NCI-H2171 treated with DMSO at 0.1 percent for 48 hours (cell line): ENCODE results near the gene TOP1.
"Not testable (repeated sequence)": the region's sequence is repeated elsewhere in the genome, so short reads cannot be mapped to it uniquely, and the experiment has no call there.

Experiments used
- DNase-seq: peaks from one replicate; lab custom pipeline; 2025; lab: John Stamatoyannopoulos, UW

TOP1 gene

DNA sequence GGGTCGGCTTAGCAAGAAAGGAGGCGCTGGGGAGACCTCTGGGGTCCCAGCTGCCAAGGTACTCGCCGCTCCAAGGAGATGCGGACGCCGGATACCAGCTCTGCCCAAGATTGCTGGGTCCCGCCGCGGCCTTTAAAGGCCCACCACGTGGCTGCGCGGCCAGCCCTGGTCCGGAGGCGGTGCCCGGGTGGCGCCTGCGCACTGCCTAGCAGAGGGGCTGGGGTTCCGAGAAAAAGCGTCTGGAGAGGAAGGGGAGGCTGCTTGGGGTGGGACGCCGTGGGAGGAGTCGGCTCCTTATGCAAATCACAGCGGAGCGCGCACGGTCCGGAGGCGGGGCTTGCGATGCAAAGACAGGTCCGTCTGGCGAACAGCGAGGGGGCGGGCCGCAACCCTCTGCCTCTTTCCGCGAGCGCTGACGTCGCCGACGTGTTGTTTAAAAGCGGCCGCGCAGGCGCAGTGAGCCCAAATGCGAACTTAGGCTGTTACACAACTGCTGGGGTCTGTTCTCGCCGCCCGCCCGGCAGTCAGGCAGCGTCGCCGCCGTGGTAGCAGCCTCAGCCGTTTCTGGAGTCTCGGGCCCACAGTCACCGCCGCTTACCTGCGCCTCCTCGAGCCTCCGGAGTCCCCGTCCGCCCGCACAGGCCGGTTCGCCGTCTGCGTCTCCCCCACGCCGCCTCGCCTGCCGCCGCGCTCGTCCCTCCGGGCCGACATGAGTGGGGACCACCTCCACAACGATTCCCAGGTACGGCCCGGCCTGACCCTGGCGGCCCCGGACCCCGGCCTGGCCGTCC lies at the start of gene TOP1:
TOP1 (plus strand) TSS at position 464 of the 791 bp plus-strand sequence; CDS start at position 710, 246 bp downstream.
- peak; percentile 100 for DNase-seq

DNA sequence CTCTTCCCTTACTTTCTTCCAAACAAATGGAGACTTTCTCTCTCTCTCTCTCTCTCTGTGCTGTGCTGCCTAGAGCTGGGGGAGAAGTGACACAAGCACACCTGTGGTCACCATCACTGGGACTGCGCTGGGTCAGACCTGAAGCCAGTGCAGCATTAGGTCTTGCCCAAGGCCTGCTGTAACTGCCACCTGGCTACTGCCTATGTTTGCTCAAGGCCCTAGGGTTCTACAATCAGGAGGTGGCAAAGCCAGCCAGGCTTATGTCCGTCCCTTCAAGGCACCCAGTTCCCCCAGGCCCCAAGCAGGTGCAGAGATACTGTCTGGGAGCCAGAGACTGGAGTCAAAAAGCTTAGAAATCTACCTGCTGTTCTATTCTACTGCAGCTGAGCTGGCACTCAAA lies 49.4 kb upstream of the TOP1 start:
- DNase-seq, result no peak

DNA sequence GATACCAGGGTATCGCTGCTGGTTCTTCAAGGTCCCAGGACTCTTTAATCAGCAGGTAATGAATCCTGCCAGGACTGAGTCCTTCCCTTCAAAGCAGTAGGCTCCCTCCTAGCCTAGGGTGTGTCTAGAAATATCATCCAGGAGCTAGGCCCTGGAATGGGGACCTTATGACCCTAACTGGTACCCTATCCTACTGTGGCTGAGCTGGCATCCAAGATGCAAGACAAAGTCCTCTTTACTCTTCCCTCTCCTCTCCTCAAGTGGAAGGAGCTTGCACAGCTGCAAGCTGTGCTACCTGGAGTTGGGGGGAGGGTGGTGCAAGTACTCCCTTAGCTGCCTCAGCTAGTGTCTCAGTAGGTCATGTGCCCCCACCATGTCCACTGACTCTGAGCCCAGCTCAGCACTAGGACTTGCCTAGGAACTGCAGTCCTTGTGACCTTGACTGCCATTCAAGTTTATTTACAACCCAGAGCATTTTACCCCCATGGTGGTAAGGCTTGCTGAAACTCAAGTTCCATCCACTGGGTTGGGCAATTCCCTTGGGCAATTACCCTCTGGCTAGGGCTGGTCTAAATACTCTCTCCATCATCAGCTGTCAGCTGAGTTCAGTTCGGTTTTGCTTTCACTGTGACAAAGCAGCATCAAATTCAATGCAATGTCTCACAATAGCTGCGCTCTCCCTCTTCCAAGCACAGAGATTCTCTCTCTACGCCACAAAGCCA lies 48.4 kb upstream of the TOP1 start:
- DNase-seq, result peak; percentile 25

DNA sequence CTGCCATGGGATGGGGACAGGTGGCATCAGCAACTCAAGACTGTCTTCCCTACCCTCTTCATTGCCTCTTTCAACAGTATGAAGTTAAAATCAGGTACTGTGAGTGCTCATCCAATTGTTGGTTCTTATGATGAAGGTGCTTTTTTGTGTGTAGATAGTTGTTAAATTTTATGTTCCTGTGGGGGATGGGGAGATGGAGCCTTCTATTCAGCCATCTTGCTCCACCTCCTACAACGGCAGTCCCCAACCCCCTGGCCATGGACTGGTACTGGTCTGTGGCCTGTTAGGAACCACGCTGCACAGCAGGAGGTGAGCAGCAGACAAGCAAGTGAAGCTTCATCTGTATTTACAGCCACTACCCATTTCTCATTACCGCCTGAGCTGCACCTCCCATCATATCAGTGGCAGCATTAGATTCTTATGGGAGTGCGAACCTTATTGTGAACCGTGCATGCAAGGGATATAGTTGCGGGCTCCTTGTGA lies 47.8 kb upstream of the TOP1 start:
- no peak for DNase-seq

DNA sequence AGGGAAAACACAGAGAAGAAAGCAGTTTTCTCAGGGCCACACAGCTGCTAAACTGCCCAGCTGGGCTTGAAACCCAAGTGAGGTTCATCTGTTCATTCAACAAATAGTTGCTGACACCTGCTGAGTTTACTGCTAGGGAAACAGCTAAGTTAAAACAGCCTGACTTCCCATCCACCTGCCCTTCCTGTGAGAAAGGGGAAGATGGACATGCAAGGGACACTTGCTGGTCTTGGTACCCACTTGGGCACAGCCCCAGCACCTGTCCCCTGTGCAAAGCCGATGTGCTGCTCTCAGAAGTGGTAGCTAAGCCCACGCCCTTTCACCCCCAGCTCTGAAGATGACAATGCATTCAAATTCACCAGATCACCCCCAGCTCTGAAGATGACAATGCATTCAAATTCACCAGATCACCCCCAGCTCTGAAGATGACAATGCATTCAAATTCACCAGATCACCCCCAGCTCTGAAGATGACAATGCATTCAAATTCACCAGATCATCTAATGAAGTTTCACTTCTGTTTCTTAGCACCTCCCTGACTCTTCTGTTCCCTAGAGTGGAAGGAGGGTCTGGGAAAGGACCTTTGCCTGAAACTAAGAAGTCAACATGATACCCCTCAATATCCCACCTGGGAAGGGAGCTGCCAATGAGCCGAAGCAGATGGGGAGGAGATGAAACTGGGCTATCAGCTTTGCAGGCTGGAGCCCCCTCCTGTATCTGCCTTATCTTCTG lies 46.0 kb upstream of the TOP1 start:
- no peak for DNase-seq

DNA sequence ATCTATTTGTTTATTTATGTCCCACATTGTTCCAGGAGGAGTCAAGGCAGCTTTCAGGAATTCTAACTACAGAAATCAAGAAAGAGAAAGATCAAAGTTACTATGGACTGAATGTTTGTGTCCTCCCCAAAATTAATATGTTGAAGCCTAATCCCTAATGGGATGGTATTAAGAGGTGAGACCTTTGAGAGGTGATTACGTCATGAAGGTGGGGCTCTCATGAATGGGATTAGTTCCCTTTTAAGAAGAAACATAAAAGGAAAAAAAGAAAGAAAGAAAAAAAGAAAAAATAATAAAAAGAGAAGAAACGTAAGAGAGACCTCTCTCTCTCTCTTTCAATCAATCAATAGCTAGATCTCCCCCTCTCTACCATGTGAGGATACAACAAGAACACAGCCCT lies 44.7 kb upstream of the TOP1 start:
- no peak for DNase-seq

DNA sequence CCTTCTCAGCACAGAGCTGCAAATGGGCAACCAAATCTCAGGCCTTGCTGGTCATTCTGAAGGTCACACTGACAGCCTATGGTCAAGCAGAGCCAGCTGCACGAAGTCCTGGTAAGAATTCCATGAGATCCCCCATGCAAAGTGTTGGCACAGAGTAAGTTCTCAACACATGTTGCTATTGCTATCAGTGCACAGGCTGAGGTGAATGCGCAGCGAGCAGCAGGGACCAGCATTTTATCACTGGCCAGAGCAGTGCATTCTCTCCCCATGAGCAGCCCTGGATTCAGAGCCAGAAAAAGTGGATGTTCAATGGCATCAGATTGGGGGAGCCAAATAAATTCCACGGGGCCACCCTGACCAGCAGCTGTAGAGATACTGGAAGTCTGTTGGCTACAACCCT lies 44.1 kb upstream of the TOP1 start:
- DNase-seq, result no peak

DNA sequence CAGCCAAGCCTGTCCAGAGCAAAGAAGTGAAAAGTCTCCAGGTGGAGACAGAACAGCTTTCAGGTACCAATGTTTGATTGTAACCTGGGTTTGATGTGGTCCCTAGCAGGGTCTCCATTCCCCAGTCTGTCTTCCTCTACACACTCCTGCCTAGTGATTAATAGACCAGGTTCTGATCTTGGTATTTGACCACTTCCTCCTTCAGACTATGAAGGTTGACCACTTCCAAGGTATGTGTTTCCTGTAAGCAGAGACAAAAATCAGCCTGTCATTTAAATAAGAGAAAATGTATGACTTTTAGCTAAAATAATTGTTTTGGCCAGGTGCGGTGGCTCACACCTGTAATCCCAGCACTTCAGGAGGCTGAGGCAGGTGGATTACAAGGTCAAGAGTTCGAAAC lies 41.8 kb upstream of the TOP1 start:
- DNase-seq, result no peak

DNA sequence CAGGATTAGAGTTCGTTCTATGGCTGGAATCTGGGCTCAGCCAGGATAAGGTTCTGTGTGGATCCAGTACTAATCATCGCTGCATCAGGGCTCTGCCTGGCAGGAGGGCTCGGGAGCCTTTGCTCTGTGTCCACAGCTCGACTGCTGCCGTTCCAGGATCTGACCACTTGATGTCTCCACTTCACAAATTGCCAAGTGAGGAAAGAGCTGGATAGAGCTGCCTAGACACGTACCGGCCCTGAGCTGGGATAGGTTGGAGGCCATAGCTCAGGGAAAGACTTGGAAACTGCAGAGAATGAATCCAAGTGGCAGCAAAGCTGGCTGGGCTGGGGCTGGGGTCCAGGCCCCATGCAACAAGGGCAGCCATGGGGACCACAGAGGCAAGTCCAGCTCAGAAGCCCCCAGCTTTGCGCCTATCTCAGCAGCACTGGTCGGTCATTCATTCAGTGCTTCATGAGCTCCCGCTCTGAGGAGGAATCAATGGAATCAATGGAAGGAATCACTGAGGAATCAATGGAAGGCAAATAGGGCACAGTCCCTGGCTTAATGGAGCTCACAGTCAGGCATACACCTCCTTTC lies 38.0 kb upstream of the TOP1 start:
- peak; percentile 92 for DNase-seq

DNA sequence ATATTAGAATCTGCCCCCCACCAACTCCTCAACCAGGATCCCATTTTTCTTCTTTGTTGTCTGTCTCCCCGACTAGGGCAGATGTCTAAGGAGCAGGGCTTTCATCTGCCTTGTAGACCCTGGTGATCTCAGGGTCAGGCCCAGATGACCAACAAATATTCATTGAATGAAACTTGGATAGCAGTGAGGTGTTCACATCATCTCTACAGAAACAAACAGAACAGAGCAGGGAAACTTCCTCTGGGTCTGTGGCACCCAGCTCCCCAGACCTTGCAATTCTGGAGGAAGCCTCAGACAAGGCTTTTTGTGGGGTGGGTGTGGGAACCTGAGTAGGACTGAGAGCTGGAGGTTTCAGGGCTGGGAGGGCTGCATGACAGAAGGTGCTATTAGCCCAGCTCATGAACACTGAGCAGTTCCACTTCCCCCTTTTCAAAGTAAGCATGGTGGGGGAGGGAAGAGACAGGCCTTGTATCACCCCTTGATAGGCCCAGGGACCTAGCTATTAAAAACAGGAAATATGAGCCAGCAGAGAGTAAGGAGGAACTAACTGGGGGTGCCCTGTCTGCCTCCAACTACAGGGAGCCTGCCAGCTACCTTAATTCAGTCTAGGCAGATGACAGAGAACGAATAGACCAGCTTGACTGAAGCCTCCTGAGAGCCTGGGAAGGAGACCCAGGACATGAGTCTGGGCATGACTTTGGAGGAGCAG lies 37.3 kb upstream of the TOP1 start:
- peak; percentile 76 for DNase-seq

DNA sequence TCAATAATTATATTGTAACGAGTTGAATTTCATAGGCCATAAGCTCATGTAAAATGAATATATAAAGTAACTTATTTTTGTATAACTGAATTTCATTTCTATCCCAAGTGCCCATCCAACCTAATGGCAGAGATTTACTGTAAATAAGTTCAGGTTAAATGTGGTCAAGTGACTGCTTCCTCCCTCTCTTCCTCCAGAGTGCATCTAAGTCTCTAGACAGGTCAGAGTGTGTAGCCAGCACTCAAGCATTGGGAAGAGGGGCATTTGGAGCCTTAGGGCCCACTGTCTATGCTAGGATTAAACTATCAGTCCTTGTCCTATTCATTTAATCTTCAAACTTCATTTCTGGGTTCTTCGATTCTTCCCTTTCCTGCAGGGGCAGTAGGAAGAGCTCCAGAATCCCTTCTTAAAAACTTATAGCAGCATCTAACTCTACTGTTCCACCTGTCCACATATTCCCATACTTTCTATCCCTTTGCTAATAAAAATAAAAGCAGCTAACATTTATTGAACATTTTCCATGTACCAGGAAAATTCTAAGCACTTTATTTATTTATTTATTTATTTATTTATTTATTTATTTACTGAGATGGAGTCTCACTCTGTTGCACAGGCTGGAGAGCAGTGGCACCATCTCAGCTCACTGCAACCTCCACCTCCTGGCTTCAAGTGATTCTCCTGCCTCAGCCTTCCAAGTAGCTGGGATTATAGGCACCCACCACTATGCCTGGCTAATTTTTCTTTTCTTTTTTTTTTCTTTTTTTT lies 36.1 kb upstream of the TOP1 start:
- no peak for DNase-seq

DNA sequence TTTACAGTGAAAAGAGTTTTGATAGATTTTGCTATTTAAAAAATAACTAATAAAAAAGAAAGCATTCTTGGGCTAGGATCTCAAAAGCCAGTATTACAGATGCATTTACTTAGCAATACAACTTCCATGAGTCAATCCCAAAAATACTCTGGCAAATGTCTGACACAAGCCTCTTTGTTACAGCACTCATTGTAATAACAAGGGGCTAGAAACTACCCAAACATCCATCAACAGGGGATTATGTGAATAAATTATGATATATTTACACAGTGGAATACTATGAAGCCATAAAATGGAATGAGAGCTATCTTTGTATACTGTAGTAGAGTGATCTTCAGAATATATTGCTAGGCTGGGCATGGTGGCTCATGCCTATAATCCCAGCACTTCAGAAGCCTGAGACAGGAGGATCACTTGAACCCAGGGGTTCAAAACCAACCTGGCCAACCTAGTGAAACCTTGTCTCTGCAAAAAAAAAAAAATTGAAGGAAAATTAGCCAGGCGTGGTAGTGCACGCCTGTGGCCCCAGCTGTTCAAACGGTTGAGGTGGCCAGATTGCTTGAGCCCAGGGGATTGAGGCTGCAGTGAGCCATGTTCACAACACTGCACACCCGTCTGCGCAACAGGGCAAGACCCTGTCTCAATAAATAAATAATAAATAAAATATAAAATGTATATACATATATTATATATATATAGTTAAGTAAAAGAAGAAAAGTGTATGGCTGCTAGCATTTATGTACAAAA lies 34.7 kb upstream of the TOP1 start:
- peak; percentile 89 for DNase-seq

DNA sequence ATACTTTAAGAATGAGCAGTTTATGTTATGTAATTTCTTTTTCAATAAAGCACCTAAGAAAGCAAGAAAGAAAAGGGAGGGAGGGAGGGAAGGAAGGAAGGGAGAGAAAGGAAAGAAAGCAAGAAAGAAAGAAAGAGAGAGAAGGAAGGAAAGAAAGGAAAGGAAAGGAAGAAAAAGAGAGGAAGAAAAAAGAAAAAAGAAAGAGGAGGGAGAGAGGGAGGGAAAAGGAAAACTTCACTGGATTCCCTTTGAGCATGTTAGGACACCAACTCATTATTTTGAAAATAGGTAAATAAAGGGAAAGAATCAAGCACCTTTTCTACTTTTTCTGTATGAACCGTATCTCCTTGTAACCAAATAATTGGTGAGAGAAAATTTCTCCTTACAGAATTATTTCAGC lies 32.3 kb upstream of the TOP1 start:
- DNase-seq, result no peak

DNA sequence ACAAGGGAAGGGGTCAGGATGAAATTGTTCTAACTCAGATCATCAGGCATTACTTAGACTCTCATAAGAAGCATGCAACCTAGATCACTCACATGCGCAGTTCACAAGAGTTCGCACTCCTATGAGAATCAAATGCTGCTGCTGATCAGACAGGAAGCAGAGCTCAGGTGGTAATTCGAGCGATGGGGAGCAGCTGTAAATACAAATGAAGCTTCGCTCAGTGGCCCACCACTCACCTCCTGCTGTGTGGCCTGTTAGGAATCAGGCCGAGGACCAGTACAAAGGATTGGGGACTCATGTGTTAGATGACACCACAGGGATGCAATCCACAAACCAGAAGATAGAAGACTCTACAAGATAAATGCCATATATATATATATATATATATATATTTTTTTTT lies 31.5 kb upstream of the TOP1 start:
- DNase-seq, result peak; percentile 32

DNA sequence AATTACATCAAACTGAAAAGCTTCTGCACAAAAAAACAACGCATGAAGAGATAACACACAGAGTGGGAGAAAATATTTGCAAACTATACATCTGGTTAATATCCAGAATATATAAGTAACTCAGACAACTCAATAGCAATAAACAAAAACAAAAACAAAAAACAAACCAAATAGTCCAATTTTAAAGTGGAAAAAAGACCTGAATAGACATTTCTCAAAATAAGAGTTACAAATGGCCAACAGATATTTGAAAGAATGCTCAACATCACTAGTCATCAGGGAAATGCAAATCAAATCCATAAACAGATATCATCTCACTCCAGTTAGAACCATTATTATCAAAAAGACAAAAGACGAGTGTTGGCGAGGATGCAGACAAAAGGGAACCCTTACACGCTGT lies 28.8 kb upstream of the TOP1 start:
- DNase-seq, result no peak

DNA sequence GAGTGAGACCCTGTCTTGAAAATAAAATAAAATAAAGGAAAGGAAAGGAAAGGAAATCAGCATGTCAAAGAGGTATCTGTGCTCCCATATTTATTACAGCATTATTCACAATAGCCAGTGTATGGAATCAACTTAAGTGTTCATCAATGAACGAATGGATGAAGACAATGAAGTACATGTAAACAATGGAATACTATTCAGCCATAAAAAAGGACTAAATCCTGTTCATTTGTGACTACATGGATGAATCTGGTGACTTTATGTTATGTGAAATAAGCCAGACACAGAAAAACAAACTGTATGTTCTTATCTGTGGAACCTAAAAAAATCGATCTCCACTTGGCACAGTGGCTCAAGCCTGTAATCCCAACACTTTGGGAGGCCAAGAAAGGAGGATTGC lies 28.0 kb upstream of the TOP1 start:
- no peak for DNase-seq

DNA sequence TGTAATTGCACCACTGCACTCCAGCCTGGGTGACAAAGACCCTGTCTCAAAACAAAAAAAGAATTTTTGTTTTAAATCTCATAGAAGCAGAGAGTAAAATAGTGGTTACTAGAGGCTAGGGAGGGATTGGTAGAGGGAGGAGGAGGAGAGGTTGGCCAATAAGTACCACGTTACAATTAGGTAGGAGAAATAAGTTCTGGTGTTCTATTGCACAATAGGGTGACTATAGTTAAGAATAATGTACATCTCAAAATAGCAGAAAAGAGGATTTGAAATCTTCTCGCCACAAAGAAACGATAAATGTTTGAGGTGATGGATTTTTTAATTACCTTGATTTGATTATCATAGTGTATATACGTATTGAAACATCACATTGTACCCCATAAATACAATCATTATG lies 27.1 kb upstream of the TOP1 start:
- no peak for DNase-seq

DNA sequence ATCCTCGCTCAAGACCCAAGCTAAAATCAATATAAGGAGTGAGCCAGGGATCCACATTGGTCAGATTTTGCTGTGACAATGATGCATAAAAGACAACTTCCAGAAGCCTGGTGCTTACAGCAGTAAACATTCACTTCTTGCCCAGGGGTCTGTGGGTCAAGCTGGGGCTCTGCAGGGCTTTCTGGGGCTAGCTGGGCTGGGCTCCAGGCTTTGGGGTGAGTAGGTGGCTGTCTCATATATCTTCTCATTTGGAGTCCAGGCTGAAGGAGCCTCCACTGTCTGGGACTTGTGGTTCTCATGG lies 25.8 kb upstream of the TOP1 start:
- no peak for DNase-seq

DNA sequence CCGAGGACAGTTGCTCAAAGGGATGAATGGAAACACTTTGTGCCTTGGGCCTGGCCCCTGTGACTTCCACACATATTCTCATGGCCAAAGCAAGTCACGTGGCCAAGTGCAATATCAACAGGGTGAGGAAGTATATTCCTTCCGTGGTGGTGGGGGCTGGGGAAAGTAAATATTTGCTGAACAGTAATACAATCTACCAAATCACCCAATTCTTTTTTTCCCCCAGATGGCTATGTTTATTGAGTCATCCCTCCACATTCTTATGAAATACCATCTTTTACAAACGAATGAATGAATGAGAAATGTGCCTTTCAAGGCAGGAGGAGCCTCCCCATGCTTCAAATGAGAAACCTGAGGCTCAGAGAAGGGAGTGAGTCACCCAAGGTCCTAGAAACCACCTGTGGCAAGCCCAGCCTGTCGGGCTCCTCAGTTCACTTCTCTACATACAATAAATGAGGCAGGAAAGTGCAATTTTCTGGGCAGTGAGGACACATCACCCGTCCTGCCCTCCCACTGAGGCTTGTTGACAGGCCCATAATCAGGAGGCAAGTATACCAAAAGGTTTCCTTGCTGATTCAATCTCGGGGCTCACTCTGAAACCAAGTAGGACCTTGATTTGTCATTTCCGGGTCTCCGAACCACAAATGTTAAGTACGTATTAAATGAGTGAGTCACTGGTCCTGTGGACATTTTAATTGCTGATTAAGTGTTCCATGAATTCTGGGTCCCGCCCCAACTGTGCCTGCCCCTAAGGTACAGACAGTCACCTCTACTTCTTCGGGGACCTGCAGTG lies 25.3 kb upstream of the TOP1 start:
- peak; percentile 89 for DNase-seq

DNA sequence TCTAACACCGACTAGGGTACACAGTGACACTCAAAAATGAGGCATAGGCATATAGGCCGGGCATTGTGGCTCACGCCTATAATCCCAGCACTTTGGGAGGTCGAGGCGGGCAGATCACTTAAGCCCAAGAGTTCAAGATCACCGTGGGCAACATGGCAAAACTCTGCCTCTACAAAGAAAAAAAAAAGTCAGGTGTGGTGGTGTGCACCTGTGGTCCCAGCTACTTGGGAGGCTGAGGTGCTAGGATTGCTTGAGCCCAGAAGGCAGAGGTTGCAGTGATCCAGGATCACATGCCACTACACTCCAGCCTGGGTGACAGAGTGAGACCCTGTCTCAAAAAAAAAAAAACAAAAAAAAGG lies 24.7 kb upstream of the TOP1 start:
- not testable (repeated sequence) for DNase-seq
